Adrenal gland (tissue), 19 donors: ENCODE data around the gene WFDC12. TPM values are rescaled to one million over a fixed set of nuclear protein-coding genes. Genes with fewer than 3 reads are reported as not detected.
A peak's percentile ranks its signal among the peaks of the same experiment; 100 is the strongest.

Experiments used
- DNase-seq, 7 donors: peaks; one replicate each; pipeline ENCODE4 v3.0.0-alpha.2; 2019 to 2020
- H3K27ac ChIP-seq, 5 donors: fragments of 200-600 bp; sonication (generic) in 4 of 5; 1 replicate in 3 of 5; 2 replicates in 2 of 5; pipeline versions ENCODE4 v1.5.1 to v1.8.0; 2016 to 2020; ENCODE audit warnings: mild to moderate bottlenecking in 1 of 5
- H3K27me3 ChIP-seq: fragments of 200-600 bp; 2 replicates; pipeline ENCODE4 v1.8.0; 2021
- H3K36me3 ChIP-seq, 2 donors: fragments of 200-600 bp; replicated peaks in 1 of 2; 1 replicate in 1 of 2; 2 replicates in 1 of 2; pipeline versions ENCODE4 v1.5.1 to v1.8.0; 2018 to 2022
- H3K4me1 ChIP-seq, 2 donors: fragments of 200-600 bp; replicated peaks in 1 of 2; 1 replicate in 1 of 2; 2 replicates in 1 of 2; pipeline versions ENCODE4 v1.5.1 to v1.8.0; 2018 to 2021
- H3K4me3 ChIP-seq, 4 donors: fragments of 200-600 bp; sonication (generic) in 3 of 4; one replicate each; pipeline ENCODE4 v1.5.1; 2016 to 2018
- H3K9me3 ChIP-seq, 3 donors: fragments of 200-600 bp; sonication (generic) in 1 of 3; replicated peaks in 1 of 3; 1 replicate in 2 of 3; 2 replicates in 1 of 3; pipeline versions ENCODE4 v1.5.1 to v1.8.0; 2016 to 2021
- POLR2A ChIP-seq, 2 donors: fragments of 450-650 bp; IDR thresholded peaks; one replicate each; pipeline ENCODE4 v1.6.1; 2017; ENCODE audit warnings: antibody characterized with exemption in 2 of 2, mild to moderate bottlenecking in 2 of 2, moderate library complexity in 1 of 2
- WGBS, 4 donors: extraction: QIAGEN DNeasy Blood & Tissue Kit in 2 of 4; methylation state at CpG; one replicate each; pipeline versions ENCODE4 v1.1.5 to v1.1.7; 2013 to 2017; 5-methylcytosine and 5-hydroxymethylcytosine counted together
- intact Hi-C, 2 donors: fragments of 100-400 bp; cut with DNase I; formaldehyde crosslinking; loops; one replicate each; pipeline versions ENCODE4 v1.14.1 to v1.15.0; 2022 to 2023
- long read RNA-seq, 10 donors: library from polyadenylated mRNA in 3 of 10; unstranded in 2 of 10; stranded (forward) in 1 of 10; transcript quantifications; one replicate each; pipeline ENCODE4 v2.0.0 and lab custom pipeline, GENCODE V29; 2021 to 2026
- polyA plus RNA-seq, 3 donors: library from polyadenylated mRNA; stranded (reverse); fragments of 200-250 nt in 2 of 3; fragments of 350-450 nt in 1 of 3; fragmentation: Illumina TruSeq in 1 of 3; extraction: RNeasy Lipid Tissue Mini Kit (QIAGEN cat#74804) in 1 of 3; gene quantifications; one replicate each; pipeline ENCODE4 v1.2.3, GENCODE V29; 2013 to 2014
- total RNA-seq, 9 donors: library from RNA; depleted of rRNA in 4 of 9; stranded (reverse); fragments of >200 nt in 4 of 9; fragments of 120-200 nt in 1 of 9; fragmentation: NEBNext Ultra II Directional in 1 of 9; extraction: Animal tissue kit (Norgen Biotek cat#: 25700) in 1 of 9; gene quantifications; one replicate each; pipeline versions ENCODE4 v1.1.0 to v1.2.4, GENCODE V29; 2013 to 2023
- TF ChIP-seq, protein P1 (sequence below), 6 experiments: fragments of 450-650 bp in 4 of 6; fragments of 200-600 bp in 2 of 6; sonication (generic) in 1 of 6; IDR thresholded peaks; 1 replicate in 5 of 6; 2 replicates in 1 of 6; pipeline versions ENCODE4 v1.5.1 to v1.8.0; 2016 to 2021; ENCODE audit warnings: antibody characterized with exemption in 6 of 6, mild to moderate bottlenecking in 2 of 6, moderate library complexity in 1 of 6
- donor health status: healthy with polysubstance abuse.
- donor health status: Bipolar disorder and iron deficiency.
- donor health status: DM: yes; HTN: yes; CAD: no.
- donor health status: DM: no; HTN: no; CAD: no.
- donor health status: DM: no; HTN: no; CAD: no.
- donor health status: DM: yes; HTN: yes; CAD: no.

The WFDC12 gene, protein sequence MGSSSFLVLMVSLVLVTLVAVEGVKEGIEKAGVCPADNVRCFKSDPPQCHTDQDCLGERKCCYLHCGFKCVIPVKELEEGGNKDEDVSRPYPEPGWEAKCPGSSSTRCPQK
- total RNA-seq = not detected
- polyA plus RNA-seq = not detected
- long read RNA-seq, donor 1 = 0 reads
- long read RNA-seq, donor 2 = 0 reads
- long read RNA-seq, donor 3 = 0 reads
- long read RNA-seq, donor 4 = 0 reads
- long read RNA-seq, donor 5 = 0 reads
- long read RNA-seq, donor 6 = 0 reads
- long read RNA-seq, donor 7 = 0 reads
- long read RNA-seq, donor 8 = 0 reads
- long read RNA-seq, donor 9 = 0 reads
- long read RNA-seq, donor 10 = 0 reads

DNA sequence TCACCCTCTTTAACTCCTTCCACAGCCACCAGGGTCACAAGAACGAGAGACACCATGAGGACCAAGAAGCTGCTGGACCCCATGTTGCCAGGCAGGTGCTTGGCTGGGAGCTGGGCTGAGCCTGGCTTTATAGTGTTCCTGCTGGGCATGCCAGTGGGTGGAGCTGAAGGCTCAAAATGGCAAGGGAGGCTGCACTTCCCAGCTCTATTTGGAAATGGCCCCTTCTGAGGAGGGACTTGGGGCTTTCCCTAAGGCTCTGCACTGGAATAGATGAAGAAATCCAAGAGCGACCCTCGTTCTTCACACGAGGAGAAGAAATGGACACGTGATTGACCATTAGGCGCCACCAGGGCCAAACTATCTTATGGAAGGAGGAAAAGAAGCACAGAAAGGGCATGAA, at the start of gene WFDC12:
WFDC12 (minus strand) TSS at position 101 of the 400 bp plus-strand sequence; CDS start at position 83, 18 bp downstream.
- peak in 1 of 7 donors; percentile 20 for DNase-seq
- no peaks in the 10 kb centered on the region for H3K4me1 ChIP-seq
- WGBS, 4 donors = 70 to 87% (median 79%) methylated on average over 5 to 6 of the region's 6 CpGs
- intact Hi-C loops = no loop called here
- H3K9me3 ChIP-seq = no peaks in the 10 kb centered on the region
- no peak within 1 kb of the TSS for H3K4me3 ChIP-seq
- no peak within 1 kb of the TSS for H3K27ac ChIP-seq
- TF ChIP-seq POLR2A (IDR thresholded peaks at IDR 0.05) = no peak
- TF ChIP-seq, protein P1, sequence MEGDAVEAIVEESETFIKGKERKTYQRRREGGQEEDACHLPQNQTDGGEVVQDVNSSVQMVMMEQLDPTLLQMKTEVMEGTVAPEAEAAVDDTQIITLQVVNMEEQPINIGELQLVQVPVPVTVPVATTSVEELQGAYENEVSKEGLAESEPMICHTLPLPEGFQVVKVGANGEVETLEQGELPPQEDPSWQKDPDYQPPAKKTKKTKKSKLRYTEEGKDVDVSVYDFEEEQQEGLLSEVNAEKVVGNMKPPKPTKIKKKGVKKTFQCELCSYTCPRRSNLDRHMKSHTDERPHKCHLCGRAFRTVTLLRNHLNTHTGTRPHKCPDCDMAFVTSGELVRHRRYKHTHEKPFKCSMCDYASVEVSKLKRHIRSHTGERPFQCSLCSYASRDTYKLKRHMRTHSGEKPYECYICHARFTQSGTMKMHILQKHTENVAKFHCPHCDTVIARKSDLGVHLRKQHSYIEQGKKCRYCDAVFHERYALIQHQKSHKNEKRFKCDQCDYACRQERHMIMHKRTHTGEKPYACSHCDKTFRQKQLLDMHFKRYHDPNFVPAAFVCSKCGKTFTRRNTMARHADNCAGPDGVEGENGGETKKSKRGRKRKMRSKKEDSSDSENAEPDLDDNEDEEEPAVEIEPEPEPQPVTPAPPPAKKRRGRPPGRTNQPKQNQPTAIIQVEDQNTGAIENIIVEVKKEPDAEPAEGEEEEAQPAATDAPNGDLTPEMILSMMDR (IDR thresholded peaks at IDR 0.05) = no peak
- no peaks in the 10 kb centered on the region for H3K27me3 ChIP-seq
- H3K36me3 ChIP-seq = no peaks in the 10 kb centered on the region

DNA sequence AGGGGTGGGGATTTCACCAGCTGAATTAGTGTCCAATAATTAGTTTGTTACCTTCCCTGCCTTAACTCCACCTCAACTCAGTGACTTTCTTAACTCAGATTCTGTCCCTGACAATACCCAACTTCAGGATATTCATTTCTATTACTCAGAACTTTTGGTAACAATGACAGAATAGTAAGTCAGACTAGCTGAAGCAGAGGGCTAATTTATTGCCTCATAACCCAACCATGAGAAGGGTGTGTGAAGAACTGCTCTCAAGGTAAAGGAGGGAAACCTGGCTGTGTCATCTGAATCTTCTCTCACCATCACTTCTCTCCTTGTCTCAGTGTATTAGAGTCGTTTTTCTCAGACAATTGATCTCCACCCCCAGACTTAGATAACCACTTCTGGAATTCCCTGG, 49.3 kb upstream of the WFDC12 start:
- Histone ChIP-seq H3K4me1 (no peaks in the 10 kb centered on the region), H3K4me3 (no peak overlapping the region), H3K27ac (no peak overlapping the region), H3K27me3 (peaks cover 5% of the 10 kb centered on the region), H3K9me3 (no peaks in the 10 kb centered on the region), H3K36me3 (no peaks in the 10 kb centered on the region)
- WGBS, 4 donors = 6 to 36% (median 25%) methylated on average over 1 of the region's 1 CpG
- no peak for DNase-seq
- TF ChIP-seq, protein P1 (IDR thresholded peaks at IDR 0.05) = no peak
- no peak for TF ChIP-seq POLR2A (IDR thresholded peaks at IDR 0.05)
- intact Hi-C loops = no loop called here

DNA sequence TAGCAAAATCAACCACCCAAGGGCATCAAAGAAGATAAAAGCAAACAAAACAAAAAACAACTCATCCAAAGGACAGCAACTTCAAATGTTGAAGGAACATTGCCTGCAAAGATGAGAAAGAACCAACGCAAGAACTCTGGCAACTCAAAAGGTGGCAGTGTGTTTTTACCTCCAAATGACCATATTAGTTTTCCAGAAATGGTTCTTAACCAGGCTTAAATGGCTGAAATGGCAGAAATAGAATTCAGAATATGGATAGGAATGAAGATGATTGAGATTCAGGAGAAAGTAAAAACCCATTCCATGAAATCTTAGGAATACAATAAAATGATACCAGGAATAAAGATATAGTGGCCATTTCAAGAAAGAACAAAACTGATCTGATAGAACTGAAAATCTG, 40.6 kb upstream of the WFDC12 start:
- Histone ChIP-seq H3K9me3 (peaks cover 0 to 4% (median 0%) of the 10 kb centered on the region in 3 donors), H3K4me1 (no peaks in the 10 kb centered on the region), H3K27ac (no peak overlapping the region), H3K36me3 (no peaks in the 10 kb centered on the region), H3K27me3 (peaks cover 5% of the 10 kb centered on the region), H3K4me3 (no peak overlapping the region)
- no peak for DNase-seq
- 70 to 88% (median 83%) methylated on average over 1 of the region's 1 CpG for WGBS, 4 donors
- intact Hi-C loops = no loop called here
- TF ChIP-seq POLR2A (IDR thresholded peaks at IDR 0.05) = no peak
- TF ChIP-seq, protein P1 (IDR thresholded peaks at IDR 0.05) = no peak

DNA sequence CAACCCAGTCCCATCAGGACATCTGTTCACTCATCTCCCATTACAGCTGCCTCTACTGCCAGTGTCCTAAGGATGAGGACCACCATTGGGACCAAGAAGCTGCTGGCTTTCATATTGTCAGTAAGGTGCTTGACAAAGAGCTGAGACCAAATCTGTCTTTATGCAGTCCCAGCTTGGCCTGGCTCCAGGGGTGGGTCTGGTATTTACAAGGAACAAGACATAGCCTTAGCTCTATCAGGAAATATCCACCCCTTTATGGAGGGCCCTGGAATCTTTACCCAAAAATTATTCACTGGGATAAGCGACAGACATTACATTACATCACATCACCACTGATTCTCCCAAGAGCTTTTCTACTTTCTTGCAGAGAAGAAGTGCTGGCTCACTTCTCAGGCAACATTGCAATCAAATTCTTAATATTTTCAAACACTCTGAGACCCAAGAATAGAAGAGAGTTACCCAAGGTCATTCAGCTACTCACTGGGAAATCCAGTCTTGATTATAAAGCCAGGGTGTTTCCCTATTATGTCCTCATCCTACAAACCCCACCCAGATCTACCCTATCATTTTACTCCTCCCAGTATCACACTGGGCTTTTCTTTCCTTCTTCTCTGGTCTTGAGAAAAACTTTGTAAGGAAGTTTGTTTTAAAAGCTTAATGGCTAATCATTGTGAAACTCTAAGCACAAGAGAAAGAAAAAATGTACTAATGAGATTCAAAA, 39.0 kb upstream of the WFDC12 start:
- Histone ChIP-seq H3K4me3 (no peak overlapping the region), H3K27ac (no peak overlapping the region), H3K9me3 (peaks cover 0 to 11% (median 5%) of the 10 kb centered on the region in 3 donors), H3K27me3 (peaks cover 5% of the 10 kb centered on the region), H3K36me3 (no peaks in the 10 kb centered on the region), H3K4me1 (no peaks in the 10 kb centered on the region)
- no peak for DNase-seq
- 49 to 79% (median 57%) methylated on average over 1 of the region's 1 CpG for WGBS, 4 donors
- intact Hi-C loops = no loop called here
- TF ChIP-seq, protein P1 (IDR thresholded peaks at IDR 0.05) = no peak
- TF ChIP-seq POLR2A (IDR thresholded peaks at IDR 0.05) = no peak
